HUES6 (cell line): ENCODE results near the gene CCL27.

ENCODE experiments used
- H3K27ac ChIP-seq: 2 replicates; pipeline ENCODE4 v1.7.0; 2013; ENCODE audit warnings: low read depth, mild to moderate bottlenecking, low read length, inconsistent platforms
- H3K27me3 ChIP-seq: 2 replicates; pipeline ENCODE4 v1.6.1; 2013; ENCODE audit warnings: low read length; ENCODE audit not compliant: control insufficient read depth, insufficient read depth
- H3K36me3 ChIP-seq: 2 replicates; pipeline ENCODE4 v1.6.1; 2013; ENCODE audit warnings: low read length; ENCODE audit not compliant: control insufficient read depth, insufficient read depth
- H3K4me1 ChIP-seq: 2 replicates; pipeline ENCODE4 v1.6.1; 2013; ENCODE audit warnings: low read length; ENCODE audit not compliant: control insufficient read depth, insufficient read depth
- H3K4me3 ChIP-seq: 2 replicates; pipeline ENCODE4 v1.5.1; 2013; ENCODE audit warnings: low read depth, low read length
- H3K9ac ChIP-seq: one replicate; pipeline ENCODE4 v1.6.1; 2013; ENCODE audit warnings: mild to moderate bottlenecking, low read length
- H3K9me3 ChIP-seq: 2 replicates; pipeline ENCODE4 v1.6.1; 2013; ENCODE audit warnings: low read depth, low read length; ENCODE audit not compliant: control insufficient read depth, insufficient read depth

Gene CCL27

GRCh38 chr9:34690983-34691935, 28.8 kb upstream of the CCL27 start, which contains the start of gene CCL19:
TSS of gene CCL19 (minus strand) at chr9:34691276. CDS start at chr9:34691139, 137 bp downstream.
- Histone ChIP-seq H3K27ac (no peak within 1 kb of the TSS), H3K36me3 (no peaks in the 10 kb centered on the region), H3K27me3 (no peaks in the 10 kb centered on the region), H3K9ac (no peak within 1 kb of the TSS), H3K4me3 (no peak within 1 kb of the TSS), H3K9me3 (no peaks in the 10 kb centered on the region), H3K4me1 (peaks cover 11% of the 10 kb centered on the region)

- H3K27ac ChIP-seq = no peak overlapping the region
- no peak overlapping the region for H3K9ac ChIP-seq
- no peak overlapping the region for H3K4me3 ChIP-seq
- no peaks in the 10 kb centered on the region for H3K36me3 ChIP-seq
- no peaks in the 10 kb centered on the region for H3K27me3 ChIP-seq
- H3K4me1 ChIP-seq = peaks cover 11% of the 10 kb centered on the region
- no peaks in the 10 kb centered on the region for H3K9me3 ChIP-seq
Measured at GRCh38 chr9:34689512-34689911, 27.1 kb upstream of the CCL27 start.

- Histone ChIP-seq H3K9ac (no peak overlapping the region), H3K36me3 (no peaks in the 10 kb centered on the region), H3K4me1 (peaks cover 11% of the 10 kb centered on the region), H3K27ac (no peak overlapping the region), H3K9me3 (no peaks in the 10 kb centered on the region), H3K27me3 (no peaks in the 10 kb centered on the region), H3K4me3 (no peak overlapping the region)
Measured at GRCh38 chr9:34689116-34689470, 26.6 kb upstream of the CCL27 start.

DNA sequence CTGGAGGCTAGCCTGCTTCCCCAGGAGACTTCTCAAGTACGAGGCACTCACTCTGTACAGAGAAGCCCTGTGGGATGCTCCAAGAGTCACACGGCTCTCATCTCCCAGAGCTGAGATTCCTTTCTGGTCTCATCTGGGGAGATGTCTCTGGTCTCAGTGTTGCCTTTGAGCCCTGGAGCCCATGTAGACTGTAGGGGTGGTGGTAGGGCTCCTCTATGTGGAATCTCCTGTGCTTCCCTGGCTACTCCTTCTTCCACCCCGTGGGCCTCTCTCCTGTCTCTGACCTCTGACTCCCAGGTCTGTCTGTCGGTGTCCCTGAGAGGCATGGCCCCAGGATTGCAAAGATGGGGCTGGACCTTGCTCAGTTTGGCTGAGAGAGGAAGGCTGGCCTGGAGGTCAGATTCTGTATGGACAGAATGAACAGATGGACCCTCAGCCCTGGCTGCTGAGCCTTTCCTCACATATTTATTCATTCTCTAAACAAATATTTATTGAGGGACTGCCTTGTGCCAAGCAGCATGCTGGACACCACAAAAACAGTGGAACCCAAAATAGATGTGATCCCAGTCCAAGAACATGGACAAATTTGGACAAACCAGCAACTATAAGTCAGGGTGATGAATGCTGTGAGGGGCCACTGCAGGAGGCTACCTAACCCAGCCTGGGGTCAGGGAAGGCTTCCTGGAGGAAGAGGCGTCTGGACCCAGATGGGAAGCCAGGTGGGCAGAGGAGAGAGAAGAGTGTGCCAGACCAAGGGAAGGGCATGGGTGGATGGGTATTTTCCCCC, 26.1 kb upstream of the CCL27 start:
- no peak overlapping the region for H3K4me3 ChIP-seq
- H3K27ac ChIP-seq = no peak overlapping the region
- no peaks in the 10 kb centered on the region for H3K9me3 ChIP-seq
- no peak overlapping the region for H3K9ac ChIP-seq
- peaks cover 11% of the 10 kb centered on the region for H3K4me1 ChIP-seq
- H3K27me3 ChIP-seq = no peaks in the 10 kb centered on the region
- H3K36me3 ChIP-seq = no peaks in the 10 kb centered on the region

DNA sequence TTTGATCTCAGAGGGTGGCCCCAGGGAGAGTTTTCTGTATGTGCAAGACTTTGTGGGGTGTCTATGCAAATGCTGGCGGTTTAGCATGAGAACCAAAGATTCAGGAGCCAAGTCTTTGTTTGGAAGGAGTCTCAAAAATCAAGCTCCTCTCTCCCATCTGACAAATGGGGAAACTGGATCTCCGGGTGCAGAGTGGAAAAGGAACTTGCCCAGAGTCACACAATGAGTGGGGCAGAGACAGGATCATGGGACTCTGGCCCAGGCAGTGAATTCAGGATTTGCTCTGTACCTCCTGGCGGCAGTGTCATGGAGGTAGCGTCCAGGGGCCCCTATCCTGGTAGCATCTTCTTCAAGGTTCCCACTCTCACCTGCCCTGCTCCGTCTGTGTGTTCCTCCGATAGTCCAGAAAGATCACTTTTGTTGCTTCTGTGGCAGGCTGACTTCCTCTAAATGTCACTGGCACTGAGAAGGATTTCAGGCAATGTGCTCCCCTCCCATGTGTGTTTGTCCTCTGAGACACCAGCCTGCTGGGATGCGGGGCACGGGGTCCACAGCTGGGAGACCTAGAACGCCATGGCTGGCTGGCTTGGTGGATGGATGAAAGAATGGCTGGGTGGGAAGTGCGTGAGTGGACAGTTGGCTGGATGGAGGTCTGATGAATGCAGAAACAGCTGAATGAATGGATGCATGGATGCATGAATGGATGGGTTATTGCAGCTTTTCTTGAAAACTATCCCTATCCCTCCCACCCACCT, 25.0 kb upstream of the CCL27 start:
- H3K9me3 ChIP-seq = no peaks in the 10 kb centered on the region
- peaks cover 11% of the 10 kb centered on the region for H3K4me1 ChIP-seq
- H3K4me3 ChIP-seq = no peak overlapping the region
- H3K27ac ChIP-seq = no peak overlapping the region
- H3K9ac ChIP-seq = no peak overlapping the region
- H3K27me3 ChIP-seq = no peaks in the 10 kb centered on the region
- no peaks in the 10 kb centered on the region for H3K36me3 ChIP-seq

DNA sequence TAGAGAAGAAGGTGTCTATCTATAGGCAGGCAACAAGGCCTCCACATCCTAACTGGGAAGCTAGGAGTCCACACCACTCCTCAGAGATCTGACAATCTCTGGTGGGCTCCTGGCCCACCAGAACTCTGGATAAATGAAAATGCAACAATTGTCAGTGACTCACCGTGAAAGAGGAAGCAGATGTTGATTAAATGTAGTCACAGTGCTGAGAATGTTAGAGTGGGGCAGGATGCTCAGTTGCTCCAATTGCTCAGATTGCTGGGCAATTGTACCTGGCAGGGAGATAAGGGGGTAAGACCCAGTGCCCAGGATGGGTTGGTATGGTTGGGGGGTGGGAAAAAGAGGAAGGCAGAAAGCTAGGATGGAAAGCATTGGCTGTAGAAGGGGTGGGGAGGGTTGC, 24.3 kb upstream of the CCL27 start:
- H3K27ac ChIP-seq = no peak overlapping the region
- no peak overlapping the region for H3K4me3 ChIP-seq

GRCh38 chr9:34686231-34686630, 23.8 kb upstream of the CCL27 start:
- peaks cover 11% of the 10 kb centered on the region for H3K4me1 ChIP-seq

More for the DNA sequence above, 24.3 kb upstream of the CCL27 start:
- Histone ChIP-seq H3K27me3 (no peaks in the 10 kb centered on the region), H3K9ac (no peak overlapping the region), H3K9me3 (no peaks in the 10 kb centered on the region), H3K4me1 (peaks cover 11% of the 10 kb centered on the region), H3K36me3 (no peaks in the 10 kb centered on the region)

GRCh38 chr9:34685591-34685990, 23.1 kb upstream of the CCL27 start:
- Histone ChIP-seq H3K4me1 (peaks cover 11% of the 10 kb centered on the region), H3K9me3 (no peaks in the 10 kb centered on the region), H3K4me3 (no peak overlapping the region)

More at GRCh38 chr9:34686231-34686630, 23.8 kb upstream of the CCL27 start:
- Histone ChIP-seq H3K4me3 (no peak overlapping the region), H3K36me3 (no peaks in the 10 kb centered on the region), H3K27ac (no peak overlapping the region), H3K9ac (no peak overlapping the region), H3K9me3 (no peaks in the 10 kb centered on the region), H3K27me3 (no peaks in the 10 kb centered on the region)

DNA sequence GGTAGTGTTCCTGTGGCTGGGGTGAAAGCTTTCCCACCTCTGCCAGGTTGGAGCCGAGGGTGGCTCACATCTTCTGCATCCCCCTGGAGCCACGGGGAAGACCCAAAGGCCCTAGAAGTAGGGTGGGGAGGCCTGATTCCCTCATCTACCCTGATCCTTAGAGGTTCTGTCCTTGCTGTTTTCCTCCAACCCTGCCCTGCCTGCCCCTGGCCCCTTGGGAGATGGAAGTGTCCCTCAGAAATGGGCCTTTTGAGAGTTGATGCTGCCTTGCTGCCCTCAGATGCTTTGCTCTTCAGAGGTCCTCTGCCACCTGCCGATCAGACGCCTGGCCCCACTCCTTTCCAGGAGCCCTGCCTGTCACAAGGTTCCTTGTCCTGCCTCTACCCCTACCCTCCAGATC, 22.4 kb upstream of the CCL27 start:
- Histone ChIP-seq H3K27me3 (no peaks in the 10 kb centered on the region), H3K9ac (no peak overlapping the region), H3K27ac (no peak overlapping the region), H3K36me3 (no peaks in the 10 kb centered on the region), H3K4me3 (no peak overlapping the region), H3K4me1 (peaks cover 11% of the 10 kb centered on the region), H3K9me3 (no peaks in the 10 kb centered on the region)

More at GRCh38 chr9:34685591-34685990, 23.1 kb upstream of the CCL27 start:
- Histone ChIP-seq H3K27me3 (no peaks in the 10 kb centered on the region), H3K27ac (no peak overlapping the region), H3K9ac (no peak overlapping the region), H3K36me3 (no peaks in the 10 kb centered on the region)

DNA sequence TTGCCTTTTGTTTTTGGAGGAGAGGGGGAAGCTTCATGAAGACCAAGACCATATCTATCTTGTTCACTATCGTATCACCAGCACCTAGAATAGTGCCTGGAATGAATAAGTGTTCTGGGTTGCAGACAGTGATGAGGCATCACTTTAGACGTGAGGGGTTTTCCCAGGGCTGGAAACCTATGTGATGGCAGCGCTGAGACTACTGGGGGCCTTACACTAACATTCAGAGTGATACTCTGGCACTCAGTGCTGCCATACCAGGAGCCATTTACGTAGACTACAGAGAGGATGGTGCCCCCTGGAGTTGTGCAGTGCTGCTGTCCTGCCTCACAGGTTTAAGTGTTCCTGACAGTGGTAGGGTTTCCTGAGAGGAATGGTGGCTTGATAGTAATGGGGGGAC, 21.7 kb upstream of the CCL27 start:
- no peaks in the 10 kb centered on the region for H3K36me3 ChIP-seq
- H3K9ac ChIP-seq = no peak overlapping the region
- no peak overlapping the region for H3K27ac ChIP-seq

More for the DNA sequence above, 21.7 kb upstream of the CCL27 start:
- Histone ChIP-seq H3K4me1 (peaks cover 11% of the 10 kb centered on the region), H3K9me3 (no peaks in the 10 kb centered on the region), H3K4me3 (no peak overlapping the region), H3K27me3 (no peaks in the 10 kb centered on the region)
